ENCODE data around the gene ITIH4. TPM values are rescaled to one million over a fixed set of nuclear protein-coding genes. Genes with fewer than 3 reads are reported as not detected.

Gene ITIH4
- 1,000 to 10,000 TPM; 1,573 to 4,137 (median 3,531) TPM for total RNA-seq
- long read RNA-seq, transcript ITIH4-201 (24 exons, 3,336 nt): major isoform, 375 of 776 reads
- long read RNA-seq, transcript ITIH4-202 (22 exons, 2,872 nt): minor isoform, 64 of 776 reads
- long read RNA-seq, transcript ITIH4-214 (23 exons, 3,093 nt): minor isoform, 10 of 776 reads
- long read RNA-seq, transcript ITIH4-212 (24 exons, 2,990 nt): minor isoform, 32 of 776 reads
- long read RNA-seq, partial matches to known transcripts: 192 of 776 reads
- long read RNA-seq, other reads (novel, unspliced or antisense): 100 of 776 reads

DNA sequence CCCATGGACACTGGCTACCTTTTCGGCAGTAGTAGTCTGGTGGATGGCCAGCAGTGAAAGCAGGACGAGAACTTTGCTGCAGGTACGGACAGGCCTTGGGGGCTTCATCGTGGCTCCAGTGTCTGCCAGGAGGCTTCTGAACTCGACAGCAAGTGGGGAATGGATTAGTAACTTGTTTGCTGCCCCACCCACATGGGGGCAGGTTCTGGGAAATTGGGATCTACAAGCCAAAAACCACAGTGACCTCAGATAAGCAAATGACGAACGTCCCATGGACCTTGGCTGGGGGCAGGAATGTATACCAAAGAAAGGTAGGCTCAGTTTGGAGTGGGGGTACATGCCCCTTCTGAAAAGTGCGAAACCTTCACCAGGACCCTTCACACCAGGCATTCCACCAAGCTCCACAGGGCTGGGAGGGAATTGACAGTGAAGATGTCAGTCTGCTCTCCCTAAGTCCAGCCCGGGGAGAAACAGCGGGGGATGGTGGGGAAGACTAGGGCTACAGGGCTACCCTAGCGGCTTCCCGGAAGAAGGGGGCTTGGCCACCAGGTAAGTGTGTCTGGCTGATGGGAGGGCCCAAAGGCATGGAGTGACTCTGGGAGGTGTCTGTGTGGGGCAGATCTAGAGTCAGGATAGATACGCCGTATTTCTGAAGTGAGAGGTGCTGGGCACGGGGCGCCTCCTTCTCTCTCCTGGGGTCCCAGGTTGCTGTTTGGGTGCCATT lies at the start of gene ITIH4:
ITIH4 (minus strand) TSS at position 138 of the 724 bp plus-strand sequence; CDS start at position 108, 30 bp downstream.
- peaks cover 0 to 58% (median 21%) of the 10 kb centered on the region in 4 donors for H3K4me1 ChIP-seq
- TF ChIP-seq POLR2A (IDR thresholded peaks at IDR 0.05): peak; percentile 96
- TF ChIP-seq CTCF (IDR thresholded peaks at IDR 0.05): no peak
- 29% methylated on average over 11 of the region's 16 CpGs for WGBS (ENCODE audit: insufficient coverage, low coverage, low lambda C conversion rate, missing lambda C conversion rate)
- intact Hi-C loops (cut with DNase I): no loop called here
- DNase-seq (peak; percentile 80 to 94 (median 90)), ATAC-seq (peak; percentile 47 to 71 (median 58))
- no peaks in the 10 kb centered on the region for H3K9me3 ChIP-seq
- H3K27me3 ChIP-seq: no peaks in the 10 kb centered on the region
- peak within 1 kb of the TSS; percentile 50 to 94 (median 71) for H3K4me3 ChIP-seq
- H3K36me3 ChIP-seq: peaks cover 0 to 35% (median 11%) of the 10 kb centered on the region in 4 donors
- peak within 1 kb of the TSS; percentile 92 to 95 (median 94) for H3K27ac ChIP-seq

GRCh38 chr3:52880047-52880446 lies 49.6 kb upstream of the ITIH4 start:
- Histone ChIP-seq H3K27me3 (no peaks in the 10 kb centered on the region), H3K4me3 (no peak overlapping the region), H3K4me1 (no peaks in the 10 kb centered on the region), H3K36me3 (peaks cover 0 to 1% (median 0%) of the 10 kb centered on the region in 4 donors), H3K9me3 (no peaks in the 10 kb centered on the region), H3K27ac (no peak overlapping the region)
- no peak for TF ChIP-seq POLR2A (IDR thresholded peaks at IDR 0.05)
- intact Hi-C loops (cut with DNase I): no loop called here
- 98% methylated on average over 5 of the region's 5 CpGs for WGBS (ENCODE audit: insufficient coverage, low coverage, low lambda C conversion rate, missing lambda C conversion rate)
- DNase-seq (no peak), ATAC-seq (no peak)

DNA sequence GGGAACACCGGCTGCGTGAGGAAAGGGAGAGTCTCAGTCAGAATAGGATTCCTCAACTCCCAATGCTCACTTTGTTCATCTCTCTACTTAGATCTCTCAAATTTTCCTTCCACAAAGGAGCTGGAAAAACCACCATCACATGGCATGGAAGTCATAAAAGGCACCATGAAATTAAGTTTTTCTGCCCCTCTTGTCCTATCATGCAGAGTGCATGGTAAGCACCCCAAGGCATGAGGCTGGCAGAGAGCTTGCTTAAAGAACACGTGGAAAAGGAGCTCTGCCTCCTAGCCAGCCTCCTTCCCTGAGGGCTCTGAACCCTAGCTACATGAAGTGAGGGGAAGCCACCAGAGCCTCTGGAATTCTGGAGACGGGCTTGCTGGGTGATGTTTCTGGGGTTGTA lies 49.1 kb upstream of the ITIH4 start:
- DNase-seq: no peak
- H3K4me3 ChIP-seq: no peak overlapping the region
- intact Hi-C loops (cut with DNase I): no loop called here
- no peak overlapping the region for H3K27ac ChIP-seq
- H3K36me3 ChIP-seq: peaks cover 0 to 1% (median 0%) of the 10 kb centered on the region in 4 donors
- WGBS (ENCODE audit: insufficient coverage, low coverage, low lambda C conversion rate, missing lambda C conversion rate): 100% methylated on average over 4 of the region's 4 CpGs
- no peak for TF ChIP-seq CTCF (IDR thresholded peaks at IDR 0.05)
- TF ChIP-seq POLR2A (IDR thresholded peaks at IDR 0.05): no peak
- H3K4me1 ChIP-seq: peaks cover 0 to under 1% (median 0%) of the 10 kb centered on the region in 4 donors
- no peaks in the 10 kb centered on the region for H3K9me3 ChIP-seq
- H3K27me3 ChIP-seq: no peaks in the 10 kb centered on the region
- ATAC-seq: no peak

DNA sequence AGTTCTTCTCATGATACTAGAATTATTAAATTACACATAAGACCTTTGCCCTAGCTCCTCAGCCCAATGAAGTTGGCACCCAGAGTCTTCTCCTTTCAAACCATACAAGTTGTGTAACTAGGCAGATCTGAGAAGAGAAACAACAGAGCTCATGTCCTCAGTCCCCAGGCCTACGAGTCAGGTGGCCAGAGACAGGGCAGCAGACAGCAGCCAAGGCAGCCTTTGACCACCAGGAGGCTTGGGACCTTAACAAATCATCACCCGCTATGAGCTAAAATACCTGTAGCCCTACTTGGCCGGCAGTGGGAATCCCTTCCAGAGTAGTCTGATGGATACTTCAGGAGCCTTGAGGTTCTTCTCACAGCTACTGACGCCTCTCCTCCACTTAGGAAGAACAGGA lies 48.6 kb upstream of the ITIH4 start:
- H3K27ac ChIP-seq: no peak overlapping the region
- ATAC-seq: peak in 3 of 4 donors; percentile 19 to 54 (median 49)
- TF ChIP-seq CTCF (IDR thresholded peaks at IDR 0.05): no peak
- TF ChIP-seq POLR2A (IDR thresholded peaks at IDR 0.05): no peak
- no peak for DNase-seq
- no peaks in the 10 kb centered on the region for H3K27me3 ChIP-seq
- H3K4me3 ChIP-seq: no peak overlapping the region
- intact Hi-C loops (cut with DNase I): no loop called here
- peaks cover 0 to 1% (median 0%) of the 10 kb centered on the region in 4 donors for H3K36me3 ChIP-seq
- peaks cover 0 to 5% (median 0%) of the 10 kb centered on the region in 4 donors for H3K4me1 ChIP-seq
- WGBS (ENCODE audit: insufficient coverage, low coverage, low lambda C conversion rate, missing lambda C conversion rate): no CpG with 5 or more reads among the region's 4 CpGs
- no peaks in the 10 kb centered on the region for H3K9me3 ChIP-seq

DNA sequence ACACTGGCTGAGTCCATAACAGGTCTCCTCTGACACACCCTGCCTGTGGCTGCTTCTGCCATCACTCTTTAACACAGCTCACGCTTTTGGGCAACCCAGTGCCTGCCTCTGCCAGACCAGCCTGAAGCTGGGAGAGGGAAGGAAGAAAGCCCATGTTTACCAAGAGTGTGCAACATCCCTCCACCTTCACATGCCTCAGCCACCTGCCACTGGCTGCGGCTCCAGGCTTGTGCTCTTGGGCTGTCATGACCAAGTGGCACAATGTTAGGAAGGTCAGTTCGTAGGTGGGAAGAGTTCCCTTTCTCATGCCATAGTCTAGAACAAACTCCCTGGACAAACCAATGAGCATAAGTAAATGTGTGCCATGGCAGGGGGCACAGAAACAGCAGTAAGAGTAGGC lies 46.6 kb upstream of the ITIH4 start:
- Histone ChIP-seq H3K36me3 (peaks cover 0 to 1% (median 0%) of the 10 kb centered on the region in 4 donors), H3K27me3 (no peaks in the 10 kb centered on the region)
- no peak for ATAC-seq

More for the DNA sequence above, 46.6 kb upstream of the ITIH4 start:
- no peak for TF ChIP-seq CTCF (IDR thresholded peaks at IDR 0.05)
- no peak for TF ChIP-seq POLR2A (IDR thresholded peaks at IDR 0.05)
- no peak overlapping the region for H3K27ac ChIP-seq
- no peak overlapping the region for H3K4me3 ChIP-seq
- peaks cover 0 to 14% (median 0%) of the 10 kb centered on the region in 4 donors for H3K4me1 ChIP-seq
- no CpG with 5 or more reads among the region's 3 CpGs for WGBS (ENCODE audit: insufficient coverage, low coverage, low lambda C conversion rate, missing lambda C conversion rate)
- H3K9me3 ChIP-seq: no peaks in the 10 kb centered on the region
- intact Hi-C loops (cut with DNase I): no loop called here
- no peak for DNase-seq
